ENCODE measurements around the gene CFAP300. TPM values are rescaled to one million over a fixed set of nuclear protein-coding genes. Genes with fewer than 3 reads are reported as not detected.

Gene CFAP300
- total RNA-seq: 3.6 and 8.7 TPM in 2 replicates

DNA sequence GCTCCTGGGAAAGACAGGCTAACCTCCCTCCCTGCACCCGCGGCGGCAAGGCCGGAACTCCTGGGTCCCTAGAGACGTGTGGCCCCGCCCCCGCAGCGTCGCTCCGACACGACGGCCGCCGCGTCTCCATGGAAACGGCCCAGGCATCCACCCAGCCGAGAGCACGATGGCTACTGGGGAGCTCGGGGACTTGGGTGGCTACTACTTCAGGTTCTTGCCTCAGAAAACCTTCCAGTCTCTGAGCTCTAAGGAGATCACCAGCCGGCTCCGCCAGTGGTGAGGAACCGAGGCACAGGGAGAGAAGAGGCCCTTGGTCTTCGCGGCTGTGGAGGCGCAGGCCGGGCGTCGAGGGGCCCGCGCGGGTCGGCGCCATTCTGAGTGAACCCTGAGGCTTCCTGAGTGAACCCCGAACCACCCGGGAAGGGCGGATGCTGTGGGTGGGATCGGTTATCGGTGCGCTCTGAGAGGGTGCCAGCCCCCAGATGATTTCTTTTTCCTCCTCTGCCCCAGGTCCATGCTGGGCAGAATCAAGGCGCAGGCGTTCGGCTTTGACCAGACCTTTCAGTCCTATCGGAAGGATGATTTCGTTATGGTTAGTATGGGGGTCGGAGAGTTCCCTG, at the start of gene CFAP300:
TSS of gene CFAP300 (plus strand) at position 133 of the 620 bp plus-strand sequence. CDS start at position 167, 34 bp downstream.

DNA sequence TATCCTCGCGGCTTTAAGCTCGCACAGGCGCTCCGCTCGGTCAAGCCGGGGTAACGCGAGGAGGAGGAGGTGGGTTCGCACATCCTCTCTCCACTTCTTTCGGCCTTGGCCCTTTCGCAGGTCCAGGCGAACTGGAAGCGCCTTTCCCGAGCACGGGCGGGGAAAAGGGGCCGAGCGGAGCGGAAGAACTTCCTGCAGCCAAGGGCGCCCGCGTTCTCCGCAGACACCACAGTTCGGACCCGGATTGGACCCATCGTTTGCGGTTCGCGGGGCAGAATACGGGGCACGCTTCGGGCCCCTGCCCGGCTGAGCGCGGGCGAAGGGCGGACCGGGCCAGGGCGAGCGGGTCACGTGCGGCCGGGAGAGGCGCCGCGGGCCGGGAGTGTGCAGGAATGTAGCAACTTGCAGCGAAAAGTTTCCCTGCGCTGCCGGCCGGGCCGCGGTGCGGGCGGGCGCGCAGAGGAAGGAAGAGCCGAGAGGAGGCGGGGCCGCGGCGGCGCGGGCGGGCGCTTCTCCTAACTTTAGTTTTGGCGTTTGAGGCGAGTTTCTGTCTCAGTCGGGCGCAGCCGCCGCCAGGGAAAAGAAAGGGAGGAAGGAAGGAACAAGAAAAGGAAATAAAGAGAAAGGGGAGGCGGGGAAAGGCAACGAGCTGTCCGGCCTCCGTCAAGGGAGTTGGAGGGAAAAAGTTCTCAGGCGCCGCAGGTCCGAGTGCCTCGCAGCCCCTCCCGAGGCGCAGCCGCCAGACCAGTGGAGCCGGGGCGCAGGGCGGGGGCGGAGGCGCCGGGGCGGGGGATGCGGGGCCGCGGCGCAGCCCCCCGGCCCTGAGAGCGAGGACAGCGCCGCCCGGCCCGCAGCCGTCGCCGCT, 62.9 kb downstream of the CFAP300 start, which contains the start of gene YAP1:
TSS of gene YAP1 (plus strand) at position 552 of the 865 bp plus-strand sequence. CDS start 402 bp downstream, outside the sequence.

Other genes with a start within 250 kb of the CFAP300 start
- gene CEP126, start 132.4 kb upstream of the CFAP300 start, total RNA-seq: 0.24 and 1.1 TPM in 2 replicates
- gene ANGPTL5, start 130.9 kb upstream of the CFAP300 start, total RNA-seq: not detected in 2 replicates
- 143 and 191 TPM in 2 replicates for gene YAP1, start 63.0 kb downstream of the CFAP300 start, total RNA-seq